Mesothelial cell of epicardium (in vitro differentiated cells): Measurements from ENCODE around the gene NTHL1. TPM values are rescaled to one million over a fixed set of nuclear protein-coding genes. Genes with fewer than 3 reads are reported as not detected.

Source experiments
- DNase-seq, 2 experiments: peaks; one replicate each; pipeline ENCODE4 v3.0.0; 2021; ENCODE audit warnings: low spot score in 2 of 2; ENCODE audit not compliant: unreplicated experiment in 2 of 2
- H3K27ac Mint-ChIP-seq: 2 replicates; pipeline ENCODE4 v1.8.0; 2021; ENCODE audit warnings: mixed read lengths
- H3K27me3 Mint-ChIP-seq: 2 replicates; pipeline ENCODE4 v1.8.0; 2021; ENCODE audit warnings: low read depth, mixed read lengths
- H3K36me3 Mint-ChIP-seq: 2 replicates; pipeline ENCODE4 v1.8.0; 2021; ENCODE audit warnings: mixed read lengths
- H3K4me1 Mint-ChIP-seq: 2 replicates; pipeline ENCODE4 v1.8.0; 2021; ENCODE audit warnings: mixed read lengths
- H3K4me3 Mint-ChIP-seq: 2 replicates; pipeline ENCODE4 v1.8.0; 2021; ENCODE audit warnings: mild to moderate bottlenecking, moderate library complexity, mixed read lengths
- H3K9me3 Mint-ChIP-seq: 2 replicates; pipeline ENCODE4 v1.8.0; 2021; ENCODE audit warnings: mixed read lengths
- total RNA-seq: library from RNA; stranded (reverse); gene quantifications from 3 replicates; pipeline ENCODE4 v1.2.1, GENCODE V29; 2021
- TF ChIP-seq, protein P1 (sequence below): fragments of 200-600 bp; sonication (generic); IDR thresholded peaks from one replicate; pipeline ENCODE4 v1.5.0; 2021; ENCODE audit warnings: antibody characterized with exemption; ENCODE audit not compliant: unreplicated experiment

Gene NTHL1
- total RNA-seq, 1 donor from 2014 or later = 29.7 TPM

DNA sequence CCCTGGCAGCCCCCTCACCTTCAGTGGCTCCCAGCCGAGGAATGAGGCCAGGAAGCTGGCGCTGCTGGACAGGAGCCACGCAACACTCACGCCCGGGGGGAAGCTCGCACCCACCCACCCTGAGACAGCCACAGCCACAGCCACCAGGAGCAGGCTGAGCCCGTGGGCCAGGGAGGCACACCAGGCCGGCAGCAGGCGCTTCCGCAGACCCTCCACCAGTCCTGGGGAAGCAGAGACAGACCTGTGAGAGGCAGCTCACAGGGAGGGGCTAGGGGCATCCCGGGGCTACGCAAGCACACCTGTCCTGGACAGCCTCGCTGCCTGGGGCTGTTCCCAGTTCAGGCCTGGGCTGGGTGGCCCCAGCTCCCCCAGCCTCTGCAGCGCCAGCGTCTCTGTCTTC, 46.2 kb upstream of the NTHL1 start:
- Mint-ChIP-seq H3K9me3 (no peaks in the 10 kb centered on the region), H3K27ac (no peak overlapping the region), H3K4me1 (no peaks in the 10 kb centered on the region), H3K4me3 (no peak overlapping the region), H3K36me3 (peaks cover 16% of the 10 kb centered on the region), H3K27me3 (no peaks in the 10 kb centered on the region)
- TF ChIP-seq, protein P1, sequence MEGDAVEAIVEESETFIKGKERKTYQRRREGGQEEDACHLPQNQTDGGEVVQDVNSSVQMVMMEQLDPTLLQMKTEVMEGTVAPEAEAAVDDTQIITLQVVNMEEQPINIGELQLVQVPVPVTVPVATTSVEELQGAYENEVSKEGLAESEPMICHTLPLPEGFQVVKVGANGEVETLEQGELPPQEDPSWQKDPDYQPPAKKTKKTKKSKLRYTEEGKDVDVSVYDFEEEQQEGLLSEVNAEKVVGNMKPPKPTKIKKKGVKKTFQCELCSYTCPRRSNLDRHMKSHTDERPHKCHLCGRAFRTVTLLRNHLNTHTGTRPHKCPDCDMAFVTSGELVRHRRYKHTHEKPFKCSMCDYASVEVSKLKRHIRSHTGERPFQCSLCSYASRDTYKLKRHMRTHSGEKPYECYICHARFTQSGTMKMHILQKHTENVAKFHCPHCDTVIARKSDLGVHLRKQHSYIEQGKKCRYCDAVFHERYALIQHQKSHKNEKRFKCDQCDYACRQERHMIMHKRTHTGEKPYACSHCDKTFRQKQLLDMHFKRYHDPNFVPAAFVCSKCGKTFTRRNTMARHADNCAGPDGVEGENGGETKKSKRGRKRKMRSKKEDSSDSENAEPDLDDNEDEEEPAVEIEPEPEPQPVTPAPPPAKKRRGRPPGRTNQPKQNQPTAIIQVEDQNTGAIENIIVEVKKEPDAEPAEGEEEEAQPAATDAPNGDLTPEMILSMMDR = no peak
- DNase-seq = no peak

DNA sequence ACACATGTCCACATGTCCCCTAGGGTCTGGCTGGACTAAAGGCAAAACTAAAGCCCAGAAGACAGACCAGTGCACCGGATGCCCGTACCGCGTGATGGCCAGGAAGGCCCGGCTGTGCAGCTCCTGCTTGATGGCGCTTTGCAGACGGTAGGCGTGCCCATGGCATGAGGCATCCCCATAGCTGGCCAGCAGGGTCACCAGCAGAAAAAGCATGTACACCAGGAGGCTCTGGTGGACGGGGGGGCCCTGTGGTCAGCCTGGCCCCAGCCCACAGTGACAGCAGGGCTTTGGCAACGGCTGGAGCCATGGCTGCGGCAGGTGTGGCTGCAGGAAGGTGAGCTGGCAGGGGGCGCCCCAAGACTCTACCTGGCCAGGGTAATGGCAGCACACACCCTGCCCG, 45.2 kb upstream of the NTHL1 start:
- H3K27ac Mint-ChIP-seq = no peak overlapping the region
- H3K36me3 Mint-ChIP-seq = peaks cover 17% of the 10 kb centered on the region
- H3K4me1 Mint-ChIP-seq = no peaks in the 10 kb centered on the region
- H3K9me3 Mint-ChIP-seq = no peaks in the 10 kb centered on the region
- H3K27me3 Mint-ChIP-seq = no peaks in the 10 kb centered on the region
- TF ChIP-seq, protein P1 = no peak
- DNase-seq = no peak
- no peak overlapping the region for H3K4me3 Mint-ChIP-seq

DNA sequence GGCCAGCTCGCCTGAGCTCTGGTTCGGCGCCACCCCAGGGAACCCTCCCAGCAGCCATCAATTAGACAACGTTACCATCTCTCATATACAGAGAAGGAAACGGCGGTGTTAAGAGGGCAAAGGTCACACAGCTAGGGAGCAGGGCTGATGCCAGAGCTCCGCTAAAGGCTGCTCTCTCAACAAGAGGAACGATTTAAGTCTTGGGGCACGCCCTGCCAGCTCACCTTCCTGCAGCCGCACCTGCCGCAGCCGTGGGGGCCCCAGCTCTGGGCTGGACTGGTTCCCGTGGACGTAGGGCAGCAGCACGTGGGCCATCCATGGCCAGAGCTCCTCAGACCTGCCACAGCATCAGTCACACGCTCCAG, 44.6 kb upstream of the NTHL1 start:
- H3K4me1 Mint-ChIP-seq = no peaks in the 10 kb centered on the region
- TF ChIP-seq, protein P1 = no peak
- no peaks in the 10 kb centered on the region for H3K27me3 Mint-ChIP-seq
- DNase-seq = no peak
- no peak overlapping the region for H3K4me3 Mint-ChIP-seq
- H3K9me3 Mint-ChIP-seq = no peaks in the 10 kb centered on the region
- peaks cover 17% of the 10 kb centered on the region for H3K36me3 Mint-ChIP-seq
- no peak overlapping the region for H3K27ac Mint-ChIP-seq

GRCh38 chr16:2091547-2092255, 44.1 kb upstream of the NTHL1 start:
- H3K27ac Mint-ChIP-seq = no peak overlapping the region
- no peaks in the 10 kb centered on the region for H3K4me1 Mint-ChIP-seq
- H3K9me3 Mint-ChIP-seq = no peaks in the 10 kb centered on the region
- TF ChIP-seq, protein P1 = no peak
- no peaks in the 10 kb centered on the region for H3K27me3 Mint-ChIP-seq
- peaks cover 17% of the 10 kb centered on the region for H3K36me3 Mint-ChIP-seq
- DNase-seq = no peak
- no peak overlapping the region for H3K4me3 Mint-ChIP-seq

DNA sequence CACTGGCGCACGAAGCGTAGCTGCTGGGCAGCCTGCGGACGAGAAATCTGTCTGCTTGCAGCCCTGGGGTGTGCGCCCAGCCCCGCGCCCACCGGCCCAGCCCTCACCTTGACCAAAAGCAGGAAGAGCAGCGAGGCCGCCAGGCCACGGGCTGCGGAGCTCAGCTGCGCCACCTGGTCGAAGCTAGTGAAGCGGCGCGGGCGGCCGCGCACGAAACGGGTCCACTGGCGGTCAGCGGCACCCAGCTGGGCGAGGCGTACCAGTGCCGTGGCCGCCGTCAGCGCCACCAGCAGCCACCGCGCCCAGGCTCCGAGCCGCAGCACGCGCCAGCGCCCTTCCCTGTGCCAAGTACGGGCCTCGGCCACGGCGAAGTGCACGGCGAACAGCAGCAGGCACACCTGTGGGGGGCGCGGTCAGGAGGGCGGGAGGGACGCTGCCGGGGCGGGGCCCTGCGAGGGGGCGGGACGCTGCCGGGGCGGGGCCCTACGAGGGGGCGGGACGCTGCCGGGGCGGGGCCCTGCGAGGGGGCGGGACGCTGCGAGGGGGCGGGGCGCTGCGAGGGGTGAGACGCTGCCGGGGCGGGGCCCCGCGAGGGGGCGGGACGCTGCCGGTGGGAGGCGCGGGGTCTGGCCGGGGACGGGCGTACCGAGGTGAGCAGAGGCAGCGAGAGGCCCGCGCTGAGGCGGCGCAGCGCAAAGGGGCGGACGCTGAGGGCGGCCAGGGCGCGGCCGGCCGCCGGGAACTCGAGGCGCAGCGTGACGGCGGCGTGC, 43.3 kb upstream of the NTHL1 start:
- Mint-ChIP-seq H3K27ac (peak overlapping the region; percentile 39), H3K36me3 (peaks cover 13% of the 10 kb centered on the region), H3K9me3 (no peaks in the 10 kb centered on the region), H3K4me3 (peak overlapping the region; percentile 43), H3K27me3 (no peaks in the 10 kb centered on the region), H3K4me1 (no peaks in the 10 kb centered on the region)
- peak; percentile 87 to 90 for DNase-seq
- TF ChIP-seq, protein P1 = no peak
